NCI-H1105 (cell line): Measurements from ENCODE around the gene REEP3.
"Not testable (repeated sequence)": the region's sequence is repeated elsewhere in the genome, so short reads cannot be mapped to it uniquely, and the experiment has no call there.

Experiments
- DNase-seq: peaks from one replicate; lab custom pipeline; 2025; lab: John Stamatoyannopoulos, UW

The REEP3 gene

GRCh38 chr10:63549810-63550209 lies 28.6 kb downstream of the REEP3 start:
- no peak for DNase-seq

- no peak for DNase-seq
These were observed 31.8 kb downstream of the REEP3 start for GRCh38 chr10:63553031-63553430.

- no peak for DNase-seq
These were observed 32.3 kb downstream of the REEP3 start for GRCh38 chr10:63553473-63553872.

- no peak for DNase-seq
These were observed 33.5 kb downstream of the REEP3 start for GRCh38 chr10:63554657-63555056.

- no peak for DNase-seq
These were observed 34.1 kb downstream of the REEP3 start for GRCh38 chr10:63555330-63555729.

GRCh38 chr10:63558132-63558784 lies 37.1 kb downstream of the REEP3 start:
- no peak for DNase-seq

GRCh38 chr10:63561341-63561740 lies 40.1 kb downstream of the REEP3 start:
- no peak for DNase-seq

- DNase-seq, result no peak
These were observed 41.2 kb downstream of the REEP3 start for GRCh38 chr10:63562391-63562790.

- DNase-seq, result no peak
These were observed 41.7 kb downstream of the REEP3 start for GRCh38 chr10:63562857-63563256.

GRCh38 chr10:63563623-63564022 lies 42.4 kb downstream of the REEP3 start:
- DNase-seq, result no peak

- DNase-seq, result not testable (repeated sequence)
These were observed 43.5 kb downstream of the REEP3 start for GRCh38 chr10:63564731-63565130.

GRCh38 chr10:63573068-63573697 lies 52.0 kb downstream of the REEP3 start:
- DNase-seq, result no peak

- no peak for DNase-seq
These were observed 52.8 kb downstream of the REEP3 start for GRCh38 chr10:63574011-63574410.

- no peak for DNase-seq
These were observed 55.3 kb downstream of the REEP3 start for GRCh38 chr10:63576501-63576900.

GRCh38 chr10:63578501-63578900 lies 57.3 kb downstream of the REEP3 start:
- no peak for DNase-seq

GRCh38 chr10:63579371-63580014 lies 58.3 kb downstream of the REEP3 start:
- DNase-seq, result no peak

GRCh38 chr10:63582690-63583089 lies 61.5 kb downstream of the REEP3 start:
- DNase-seq, result no peak

- DNase-seq, result no peak
These were observed 62.2 kb downstream of the REEP3 start for GRCh38 chr10:63583397-63583796.

- no peak for DNase-seq
These were observed 62.9 kb downstream of the REEP3 start for GRCh38 chr10:63583909-63584724.

GRCh38 chr10:63584725-63585035 lies 63.5 kb downstream of the REEP3 start:
- no peak for DNase-seq

- no peak for DNase-seq
These were observed 63.8 kb downstream of the REEP3 start for GRCh38 chr10:63585041-63585440.

- DNase-seq, result no peak
These were observed 64.8 kb downstream of the REEP3 start for GRCh38 chr10:63586043-63586442.

GRCh38 chr10:63587191-63587590 lies 66.0 kb downstream of the REEP3 start:
- DNase-seq, result no peak
